Ishikawa (cell line): ENCODE measurements around the gene SLC25A38.

Experiments
- CEBPB ChIP-seq: IDR thresholded peaks from 2 replicates; pipeline ENCODE4 v1.6.1; 2012
- CREB1 ChIP-seq: IDR thresholded peaks from 2 replicates; pipeline ENCODE4 v1.6.1; 2012; ENCODE audit warnings: low read depth
- EP300 ChIP-seq: IDR thresholded peaks from 2 replicates; pipeline ENCODE4 v1.6.1; 2012; ENCODE audit warnings: borderline replicate concordance
- NFIC ChIP-seq: IDR thresholded peaks from 2 replicates; pipeline ENCODE4 v1.6.1; 2012
- TAF1 ChIP-seq: IDR thresholded peaks from 2 replicates; pipeline ENCODE4 v1.6.1; 2012; ENCODE audit warnings: low read depth, mild to moderate bottlenecking
- TCF12 ChIP-seq: IDR thresholded peaks from 2 replicates; pipeline ENCODE4 v1.6.1; 2012; ENCODE audit warnings: low read depth
- TEAD4 ChIP-seq: IDR thresholded peaks from 2 replicates; pipeline ENCODE4 v1.6.1; 2012
- YY1 ChIP-seq: IDR thresholded peaks from 2 replicates; pipeline ENCODE4 v1.6.1; 2012; ENCODE audit warnings: low read depth
- ZBTB7A ChIP-seq: IDR thresholded peaks from 2 replicates; pipeline ENCODE4 v1.6.1; 2012; ENCODE audit warnings: low read depth
- TF ChIP-seq, protein P1 (sequence below): IDR thresholded peaks from 2 replicates; pipeline ENCODE4 v1.6.1; 2012; ENCODE audit warnings: low read depth, mild to moderate bottlenecking
- TF ChIP-seq, protein P2 (sequence below): IDR thresholded peaks from 2 replicates; pipeline ENCODE4 v1.6.1; 2012

DNA sequence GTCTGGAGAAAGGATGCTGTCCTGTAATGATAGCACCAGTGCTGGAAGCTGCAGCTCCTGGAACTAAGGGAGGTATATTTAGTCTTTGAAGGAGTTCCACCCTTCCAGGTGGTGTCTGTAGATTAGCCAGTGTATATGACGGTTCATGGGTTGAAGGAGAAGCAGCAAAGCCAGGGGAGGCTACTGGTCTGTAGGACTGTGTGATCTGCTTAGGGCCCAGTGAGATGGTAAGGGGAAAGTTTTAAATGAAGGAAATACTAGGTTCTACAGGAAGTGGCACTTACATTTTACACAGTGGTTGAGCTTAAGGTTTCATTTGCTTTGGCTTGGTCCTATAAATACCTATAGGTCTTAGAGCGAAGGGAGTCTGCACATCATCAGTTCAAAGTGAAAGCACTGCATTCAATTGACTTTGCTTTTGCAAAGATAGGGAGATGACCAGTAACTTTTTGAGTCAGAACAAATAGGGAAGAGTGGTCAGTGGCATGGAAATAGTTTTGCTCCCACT is 5.6 kb downstream of the SLC25A38 start:
- TF ChIP-seq NFIC: no peak
- no peak for TF ChIP-seq YY1
- TF ChIP-seq EP300: no peak
- TF ChIP-seq TAF1: no peak
- TF ChIP-seq TCF12: no peak
- TF ChIP-seq CREB1: no peak
- no peak for TF ChIP-seq TEAD4
- TF ChIP-seq, protein P1, sequence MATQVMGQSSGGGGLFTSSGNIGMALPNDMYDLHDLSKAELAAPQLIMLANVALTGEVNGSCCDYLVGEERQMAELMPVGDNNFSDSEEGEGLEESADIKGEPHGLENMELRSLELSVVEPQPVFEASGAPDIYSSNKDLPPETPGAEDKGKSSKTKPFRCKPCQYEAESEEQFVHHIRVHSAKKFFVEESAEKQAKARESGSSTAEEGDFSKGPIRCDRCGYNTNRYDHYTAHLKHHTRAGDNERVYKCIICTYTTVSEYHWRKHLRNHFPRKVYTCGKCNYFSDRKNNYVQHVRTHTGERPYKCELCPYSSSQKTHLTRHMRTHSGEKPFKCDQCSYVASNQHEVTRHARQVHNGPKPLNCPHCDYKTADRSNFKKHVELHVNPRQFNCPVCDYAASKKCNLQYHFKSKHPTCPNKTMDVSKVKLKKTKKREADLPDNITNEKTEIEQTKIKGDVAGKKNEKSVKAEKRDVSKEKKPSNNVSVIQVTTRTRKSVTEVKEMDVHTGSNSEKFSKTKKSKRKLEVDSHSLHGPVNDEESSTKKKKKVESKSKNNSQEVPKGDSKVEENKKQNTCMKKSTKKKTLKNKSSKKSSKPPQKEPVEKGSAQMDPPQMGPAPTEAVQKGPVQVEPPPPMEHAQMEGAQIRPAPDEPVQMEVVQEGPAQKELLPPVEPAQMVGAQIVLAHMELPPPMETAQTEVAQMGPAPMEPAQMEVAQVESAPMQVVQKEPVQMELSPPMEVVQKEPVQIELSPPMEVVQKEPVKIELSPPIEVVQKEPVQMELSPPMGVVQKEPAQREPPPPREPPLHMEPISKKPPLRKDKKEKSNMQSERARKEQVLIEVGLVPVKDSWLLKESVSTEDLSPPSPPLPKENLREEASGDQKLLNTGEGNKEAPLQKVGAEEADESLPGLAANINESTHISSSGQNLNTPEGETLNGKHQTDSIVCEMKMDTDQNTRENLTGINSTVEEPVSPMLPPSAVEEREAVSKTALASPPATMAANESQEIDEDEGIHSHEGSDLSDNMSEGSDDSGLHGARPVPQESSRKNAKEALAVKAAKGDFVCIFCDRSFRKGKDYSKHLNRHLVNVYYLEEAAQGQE: no peak
- TF ChIP-seq, protein P2, sequence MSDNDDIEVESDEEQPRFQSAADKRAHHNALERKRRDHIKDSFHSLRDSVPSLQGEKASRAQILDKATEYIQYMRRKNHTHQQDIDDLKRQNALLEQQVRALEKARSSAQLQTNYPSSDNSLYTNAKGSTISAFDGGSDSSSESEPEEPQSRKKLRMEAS: no peak
- no peak for TF ChIP-seq CEBPB
- no peak for TF ChIP-seq ZBTB7A
